ENCODE measurements around the gene PRR19. TPM values are rescaled to one million over a fixed set of nuclear protein-coding genes. Genes with fewer than 3 reads are reported as not detected.
"Not testable (repeated sequence)": the region's sequence is repeated elsewhere in the genome, so short reads cannot be mapped to it uniquely, and the experiment has no call there.

The PRR19 gene
- polyA plus RNA-seq (2013, experiment 1 of 2): 0.77 TPM
- 0.76 TPM for polyA plus RNA-seq (2013, experiment 2 of 2)

- Histone ChIP-seq H3K36me3 (ENCODE audit: control insufficient read depth, insufficient read depth, low read length) (peaks cover 16% of the 10 kb centered on the region), H3K27ac (ENCODE audit: low read depth, low read length, severe bottlenecking) (peak within 1 kb of the TSS; percentile 62), H3K4me3 (ENCODE audit: extremely low read depth, insufficient read depth, low read length, poor library complexity, severe bottlenecking) (peak within 1 kb of the TSS; percentile 91), H3K4me1 (ENCODE audit: control insufficient read depth, insufficient read depth, low read length, poor library complexity, severe bottlenecking) (peaks cover 2% of the 10 kb centered on the region), H3K9me3 (ENCODE audit: control insufficient read depth, low read length) (no peaks in the 10 kb centered on the region)
- 5 to 8% methylated on average over 15 to 21 of the region's 21 CpGs for WGBS, 2 experiments (ENCODE audit: insufficient coverage in 2 of 2)
Observed at GRCh38 chr19:42301646-42302203, at the start of gene PRR19. Gene PRR19, plus strand, starts transcription at chr19:42302132. Its CDS starts 7,453 bp downstream, at chr19:42309585.

- H3K27ac ChIP-seq (ENCODE audit: low read depth, low read length, severe bottlenecking): peak overlapping the region; percentile 81
- 24 to 26% methylated on average over 9 to 12 of the region's 27 CpGs for WGBS, 2 experiments (ENCODE audit: insufficient coverage in 2 of 2)
- peaks cover 39% of the 10 kb centered on the region for H3K36me3 ChIP-seq (ENCODE audit: control insufficient read depth, insufficient read depth, low read length)
- peaks cover 45% of the 10 kb centered on the region for H3K4me1 ChIP-seq (ENCODE audit: control insufficient read depth, insufficient read depth, low read length, poor library complexity, severe bottlenecking)
- no peaks in the 10 kb centered on the region for H3K9me3 ChIP-seq (ENCODE audit: control insufficient read depth, low read length)
- H3K4me3 ChIP-seq (ENCODE audit: extremely low read depth, insufficient read depth, low read length, poor library complexity, severe bottlenecking): peak overlapping the region; percentile 96
Observed at GRCh38 chr19:42252365-42253244, 49.3 kb upstream of the PRR19 start.

- Histone ChIP-seq H3K4me1 (ENCODE audit: control insufficient read depth, insufficient read depth, low read length, poor library complexity, severe bottlenecking) (peaks cover 37% of the 10 kb centered on the region), H3K4me3 (ENCODE audit: extremely low read depth, insufficient read depth, low read length, poor library complexity, severe bottlenecking) (peak overlapping the region; percentile 96), H3K9me3 (ENCODE audit: control insufficient read depth, low read length) (no peaks in the 10 kb centered on the region), H3K36me3 (ENCODE audit: control insufficient read depth, insufficient read depth, low read length) (peaks cover 33% of the 10 kb centered on the region), H3K27ac (ENCODE audit: low read depth, low read length, severe bottlenecking) (peak overlapping the region; percentile 88)
- 0% methylated on average over 8 to 27 of the region's 71 CpGs for WGBS, 2 experiments (ENCODE audit: insufficient coverage in 2 of 2)
Observed at GRCh38 chr19:42253245-42254088, 48.5 kb upstream of the PRR19 start.

- peak overlapping the region; percentile 96 for H3K4me3 ChIP-seq (ENCODE audit: extremely low read depth, insufficient read depth, low read length, poor library complexity, severe bottlenecking)
- H3K4me1 ChIP-seq (ENCODE audit: control insufficient read depth, insufficient read depth, low read length, poor library complexity, severe bottlenecking): peaks cover 30% of the 10 kb centered on the region
- WGBS, 2 experiments (ENCODE audit: insufficient coverage in 2 of 2): 0 to 1% methylated on average over 47 to 49 of the region's 70 CpGs
- peaks cover 25% of the 10 kb centered on the region for H3K36me3 ChIP-seq (ENCODE audit: control insufficient read depth, insufficient read depth, low read length)
- peak overlapping the region; percentile 88 for H3K27ac ChIP-seq (ENCODE audit: low read depth, low read length, severe bottlenecking)
- H3K9me3 ChIP-seq (ENCODE audit: control insufficient read depth, low read length): no peaks in the 10 kb centered on the region
Observed at GRCh38 chr19:42254089-42254849, 47.7 kb upstream of the PRR19 start.

GRCh38 chr19:42254850-42255765 lies 46.8 kb upstream of the PRR19 start, which contains the start of gene ERF:
Gene ERF, minus strand, starts transcription at chr19:42255128. Its CDS starts 129 bp downstream, at chr19:42254999.
- peaks cover 30% of the 10 kb centered on the region for H3K4me1 ChIP-seq (ENCODE audit: control insufficient read depth, insufficient read depth, low read length, poor library complexity, severe bottlenecking)
- peak within 1 kb of the TSS; percentile 96 for H3K4me3 ChIP-seq (ENCODE audit: extremely low read depth, insufficient read depth, low read length, poor library complexity, severe bottlenecking)
- no peaks in the 10 kb centered on the region for H3K9me3 ChIP-seq (ENCODE audit: control insufficient read depth, low read length)
- H3K36me3 ChIP-seq (ENCODE audit: control insufficient read depth, insufficient read depth, low read length): peaks cover 17% of the 10 kb centered on the region
- 0% methylated on average over 31 to 33 of the region's 75 CpGs for WGBS, 2 experiments (ENCODE audit: insufficient coverage in 2 of 2)
- H3K27ac ChIP-seq (ENCODE audit: low read depth, low read length, severe bottlenecking): peak within 1 kb of the TSS; percentile 88

- peaks cover 25% of the 10 kb centered on the region for H3K4me1 ChIP-seq (ENCODE audit: control insufficient read depth, insufficient read depth, low read length, poor library complexity, severe bottlenecking)
- WGBS, 2 experiments (ENCODE audit: insufficient coverage in 2 of 2): 12 to 15% methylated on average over 28 to 35 of the region's 38 CpGs
- H3K9me3 ChIP-seq (ENCODE audit: control insufficient read depth, low read length): no peaks in the 10 kb centered on the region
- H3K4me3 ChIP-seq (ENCODE audit: extremely low read depth, insufficient read depth, low read length, poor library complexity, severe bottlenecking): peak overlapping the region; percentile 96
- H3K36me3 ChIP-seq (ENCODE audit: control insufficient read depth, insufficient read depth, low read length): peaks cover 7% of the 10 kb centered on the region
- peak overlapping the region; percentile 86 for H3K27ac ChIP-seq (ENCODE audit: low read depth, low read length, severe bottlenecking)
Observed at GRCh38 chr19:42255766-42256745, 45.9 kb upstream of the PRR19 start.

- 86 to 93% methylated on average over 2 of the region's 3 CpGs for WGBS, 2 experiments (ENCODE audit: insufficient coverage in 2 of 2)
- H3K4me3 ChIP-seq (ENCODE audit: extremely low read depth, insufficient read depth, low read length, poor library complexity, severe bottlenecking); H3K36me3 ChIP-seq (ENCODE audit: control insufficient read depth, insufficient read depth, low read length); H3K9me3 ChIP-seq (ENCODE audit: control insufficient read depth, low read length); H3K27ac ChIP-seq (ENCODE audit: low read depth, low read length, severe bottlenecking); H3K4me1 ChIP-seq (ENCODE audit: control insufficient read depth, insufficient read depth, low read length, poor library complexity, severe bottlenecking): not testable (repeated sequence)
Observed at GRCh38 chr19:42257842-42258241, 44.1 kb upstream of the PRR19 start.

GRCh38 chr19:42261763-42262162 lies 40.2 kb upstream of the PRR19 start:
- Histone ChIP-seq H3K9me3 (ENCODE audit: control insufficient read depth, low read length) (no peaks in the 10 kb centered on the region), H3K4me3 (ENCODE audit: extremely low read depth, insufficient read depth, low read length, poor library complexity, severe bottlenecking) (no peak overlapping the region), H3K36me3 (ENCODE audit: control insufficient read depth, insufficient read depth, low read length) (no peaks in the 10 kb centered on the region), H3K4me1 (ENCODE audit: control insufficient read depth, insufficient read depth, low read length, poor library complexity, severe bottlenecking) (peaks cover 6% of the 10 kb centered on the region), H3K27ac (ENCODE audit: low read depth, low read length, severe bottlenecking) (no peak overlapping the region)
- 75% methylated on average over 1 of the region's 3 CpGs; no CpG with 5 or more reads in 1 of the 2 experiments for WGBS, 2 experiments (ENCODE audit: insufficient coverage in 2 of 2)
